ENCODE data around the gene GET4.

DNA sequence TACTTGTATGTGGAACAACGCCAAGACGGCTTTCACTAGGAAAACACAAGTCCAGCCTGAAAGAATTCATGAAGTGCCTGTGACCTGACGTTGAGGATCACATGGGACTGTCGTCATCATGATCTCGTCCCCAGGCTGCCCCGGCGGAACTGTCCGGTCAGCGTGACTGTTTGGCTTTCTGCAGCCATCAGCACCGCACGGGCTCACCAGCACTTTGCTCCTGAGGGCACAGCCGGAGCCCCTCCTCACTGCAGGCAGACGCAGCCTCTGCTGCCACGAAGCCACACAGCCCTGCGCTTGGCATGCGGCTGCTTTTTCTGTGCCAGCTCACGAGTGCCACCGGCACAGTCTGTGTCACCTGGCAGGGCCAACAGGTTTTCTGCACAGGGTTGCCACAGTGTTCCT lies 9.4 kb upstream of the GET4 start:
- TF ChIP-seq, protein P1, sequence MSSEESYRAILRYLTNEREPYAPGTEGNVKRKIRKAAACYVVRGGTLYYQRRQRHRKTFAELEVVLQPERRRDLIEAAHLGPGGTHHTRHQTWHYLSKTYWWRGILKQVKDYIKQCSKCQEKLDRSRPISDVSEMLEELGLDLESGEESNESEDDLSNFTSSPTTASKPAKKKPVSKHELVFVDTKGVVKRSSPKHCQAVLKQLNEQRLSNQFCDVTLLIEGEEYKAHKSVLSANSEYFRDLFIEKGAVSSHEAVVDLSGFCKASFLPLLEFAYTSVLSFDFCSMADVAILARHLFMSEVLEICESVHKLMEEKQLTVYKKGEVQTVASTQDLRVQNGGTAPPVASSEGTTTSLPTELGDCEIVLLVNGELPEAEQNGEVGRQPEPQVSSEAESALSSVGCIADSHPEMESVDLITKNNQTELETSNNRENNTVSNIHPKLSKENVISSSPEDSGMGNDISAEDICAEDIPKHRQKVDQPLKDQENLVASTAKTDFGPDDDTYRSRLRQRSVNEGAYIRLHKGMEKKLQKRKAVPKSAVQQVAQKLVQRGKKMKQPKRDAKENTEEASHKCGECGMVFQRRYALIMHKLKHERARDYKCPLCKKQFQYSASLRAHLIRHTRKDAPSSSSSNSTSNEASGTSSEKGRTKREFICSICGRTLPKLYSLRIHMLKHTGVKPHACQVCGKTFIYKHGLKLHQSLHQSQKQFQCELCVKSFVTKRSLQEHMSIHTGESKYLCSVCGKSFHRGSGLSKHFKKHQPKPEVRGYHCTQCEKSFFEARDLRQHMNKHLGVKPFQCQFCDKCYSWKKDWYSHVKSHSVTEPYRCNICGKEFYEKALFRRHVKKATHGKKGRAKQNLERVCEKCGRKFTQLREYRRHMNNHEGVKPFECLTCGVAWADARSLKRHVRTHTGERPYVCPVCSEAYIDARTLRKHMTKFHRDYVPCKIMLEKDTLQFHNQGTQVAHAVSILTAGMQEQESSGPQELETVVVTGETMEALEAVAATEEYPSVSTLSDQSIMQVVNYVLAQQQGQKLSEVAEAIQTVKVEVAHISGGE (CRISPR knock-in tag; IDR thresholded peaks at IDR 0.05) = no peak
- TF ChIP-seq, protein P2, sequence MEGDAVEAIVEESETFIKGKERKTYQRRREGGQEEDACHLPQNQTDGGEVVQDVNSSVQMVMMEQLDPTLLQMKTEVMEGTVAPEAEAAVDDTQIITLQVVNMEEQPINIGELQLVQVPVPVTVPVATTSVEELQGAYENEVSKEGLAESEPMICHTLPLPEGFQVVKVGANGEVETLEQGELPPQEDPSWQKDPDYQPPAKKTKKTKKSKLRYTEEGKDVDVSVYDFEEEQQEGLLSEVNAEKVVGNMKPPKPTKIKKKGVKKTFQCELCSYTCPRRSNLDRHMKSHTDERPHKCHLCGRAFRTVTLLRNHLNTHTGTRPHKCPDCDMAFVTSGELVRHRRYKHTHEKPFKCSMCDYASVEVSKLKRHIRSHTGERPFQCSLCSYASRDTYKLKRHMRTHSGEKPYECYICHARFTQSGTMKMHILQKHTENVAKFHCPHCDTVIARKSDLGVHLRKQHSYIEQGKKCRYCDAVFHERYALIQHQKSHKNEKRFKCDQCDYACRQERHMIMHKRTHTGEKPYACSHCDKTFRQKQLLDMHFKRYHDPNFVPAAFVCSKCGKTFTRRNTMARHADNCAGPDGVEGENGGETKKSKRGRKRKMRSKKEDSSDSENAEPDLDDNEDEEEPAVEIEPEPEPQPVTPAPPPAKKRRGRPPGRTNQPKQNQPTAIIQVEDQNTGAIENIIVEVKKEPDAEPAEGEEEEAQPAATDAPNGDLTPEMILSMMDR (IDR thresholded peaks at IDR 0.05 in 2 of 3, conservative IDR thresholded peaks at IDR 0.05 in 1 of 3; ENCODE audit: control insufficient read depth in 2 of 3, extremely low read depth in 1 of 3, insufficient read depth in 1 of 3, low read depth in 3 of 3, low read length in 3 of 3) = no peak
- no peak for TF ChIP-seq TARDBP (IDR thresholded peaks at IDR 0.05; ENCODE audit: borderline replicate concordance)
- TF ChIP-seq, protein P3, sequence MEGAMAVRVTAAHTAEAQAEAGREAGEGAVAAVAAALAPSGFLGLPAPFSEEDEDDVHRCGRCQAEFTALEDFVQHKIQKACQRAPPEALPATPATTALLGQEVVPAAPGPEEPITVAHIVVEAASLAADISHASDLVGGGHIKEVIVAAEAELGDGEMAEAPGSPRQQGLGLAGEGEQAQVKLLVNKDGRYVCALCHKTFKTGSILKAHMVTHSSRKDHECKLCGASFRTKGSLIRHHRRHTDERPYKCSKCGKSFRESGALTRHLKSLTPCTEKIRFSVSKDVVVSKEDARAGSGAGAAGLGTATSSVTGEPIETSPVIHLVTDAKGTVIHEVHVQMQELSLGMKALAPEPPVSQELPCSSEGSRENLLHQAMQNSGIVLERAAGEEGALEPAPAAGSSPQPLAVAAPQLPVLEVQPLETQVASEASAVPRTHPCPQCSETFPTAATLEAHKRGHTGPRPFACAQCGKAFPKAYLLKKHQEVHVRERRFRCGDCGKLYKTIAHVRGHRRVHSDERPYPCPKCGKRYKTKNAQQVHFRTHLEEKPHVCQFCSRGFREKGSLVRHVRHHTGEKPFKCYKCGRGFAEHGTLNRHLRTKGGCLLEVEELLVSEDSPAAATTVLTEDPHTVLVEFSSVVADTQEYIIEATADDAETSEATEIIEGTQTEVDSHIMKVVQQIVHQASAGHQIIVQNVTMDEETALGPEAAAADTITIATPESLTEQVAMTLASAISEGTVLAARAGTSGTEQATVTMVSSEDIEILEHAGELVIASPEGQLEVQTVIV (IDR thresholded peaks at IDR 0.05; ENCODE audit: borderline replicate concordance, partially characterized antibody) = no peak
- no peak for TF ChIP-seq SREBF1 (IDR thresholded peaks at IDR 0.05; ENCODE audit: low read length)
- no peak for TF ChIP-seq TAF1 (IDR thresholded peaks at IDR 0.05; ENCODE audit: borderline replicate concordance, low read depth, low read length)
- TF ChIP-seq POLR2A (IDR thresholded peaks at IDR 0.05; ENCODE audit: low read depth, low read length) = no peak
- no peak for TF ChIP-seq MAX (IDR thresholded peaks at IDR 0.05; ENCODE audit: low read depth, low read length)
- TF ChIP-seq EZH2 (IDR thresholded peaks at IDR 0.05; ENCODE audit: borderline replicate concordance, control insufficient read depth, low read depth, low read length) = no peak
- TF ChIP-seq USF2 (IDR thresholded peaks at IDR 0.05; ENCODE audit: borderline replicate concordance, low read depth, low read length) = no peak
- TF ChIP-seq EP300 (IDR thresholded peaks at IDR 0.05; ENCODE audit: borderline replicate concordance in 1 of 2, control insufficient read depth in 1 of 2, low read depth in 2 of 2, low read length in 2 of 2) = no peak
- no peak for TF ChIP-seq CEBPB (IDR thresholded peaks at IDR 0.05; ENCODE audit: borderline replicate concordance in 1 of 2, low read depth in 2 of 2, low read length in 2 of 2)
